Measurements from ENCODE around the gene RFK. TPM values are rescaled to one million over a fixed set of nuclear protein-coding genes. Genes with fewer than 3 reads are reported as not detected.
A peak's percentile ranks its signal among the peaks of the same experiment; 100 is the strongest.
"Not testable (repeated sequence)": the region's sequence is repeated elsewhere in the genome, so short reads cannot be mapped to it uniquely, and the experiment has no call there.

Gene RFK
- total RNA-seq, 3 donors from 2014 or later, result 12.2 to 26.2 (median 23.9) TPM

DNA sequence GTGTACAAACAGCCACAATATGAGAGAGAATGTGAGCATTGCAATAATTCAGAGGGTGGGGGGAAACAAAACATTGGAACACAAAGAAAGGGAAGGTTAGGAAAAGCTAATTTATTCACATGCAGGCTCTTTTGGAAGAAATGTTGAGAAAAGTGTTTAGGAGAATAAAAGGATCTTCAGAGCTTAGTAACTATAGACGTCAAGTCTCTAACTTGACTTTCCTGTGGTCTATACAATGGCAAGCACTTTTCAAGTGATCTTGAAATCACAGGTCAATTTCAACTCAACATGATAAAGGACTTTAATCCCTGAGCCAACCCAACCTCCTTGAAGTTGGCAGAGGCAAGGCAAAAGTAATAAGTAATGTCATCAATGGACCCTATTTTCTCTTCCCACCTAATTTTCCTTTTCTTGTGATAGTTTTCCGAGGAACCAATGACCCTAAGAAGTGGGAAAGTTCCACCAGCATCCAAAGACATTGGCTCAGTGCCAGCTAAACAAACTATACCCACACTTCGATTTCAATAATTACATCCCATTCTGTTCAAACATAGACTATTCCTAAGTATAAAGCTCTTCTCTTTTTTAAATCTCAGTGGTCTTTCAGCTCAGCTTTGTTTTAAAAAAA lies 23.7 kb downstream of the RFK start:
- no peaks in the 10 kb centered on the region for H3K36me3 ChIP-seq
- no peaks in the 10 kb centered on the region for H3K27me3 ChIP-seq
- no peak overlapping the region for H3K4me3 ChIP-seq
- no peak for TF ChIP-seq POLR2A (IDR thresholded peaks at IDR 0.05)
- no peak for TF ChIP-seq POLR2AphosphoS5 (IDR thresholded peaks at IDR 0.05)
- TF ChIP-seq, protein P1, sequence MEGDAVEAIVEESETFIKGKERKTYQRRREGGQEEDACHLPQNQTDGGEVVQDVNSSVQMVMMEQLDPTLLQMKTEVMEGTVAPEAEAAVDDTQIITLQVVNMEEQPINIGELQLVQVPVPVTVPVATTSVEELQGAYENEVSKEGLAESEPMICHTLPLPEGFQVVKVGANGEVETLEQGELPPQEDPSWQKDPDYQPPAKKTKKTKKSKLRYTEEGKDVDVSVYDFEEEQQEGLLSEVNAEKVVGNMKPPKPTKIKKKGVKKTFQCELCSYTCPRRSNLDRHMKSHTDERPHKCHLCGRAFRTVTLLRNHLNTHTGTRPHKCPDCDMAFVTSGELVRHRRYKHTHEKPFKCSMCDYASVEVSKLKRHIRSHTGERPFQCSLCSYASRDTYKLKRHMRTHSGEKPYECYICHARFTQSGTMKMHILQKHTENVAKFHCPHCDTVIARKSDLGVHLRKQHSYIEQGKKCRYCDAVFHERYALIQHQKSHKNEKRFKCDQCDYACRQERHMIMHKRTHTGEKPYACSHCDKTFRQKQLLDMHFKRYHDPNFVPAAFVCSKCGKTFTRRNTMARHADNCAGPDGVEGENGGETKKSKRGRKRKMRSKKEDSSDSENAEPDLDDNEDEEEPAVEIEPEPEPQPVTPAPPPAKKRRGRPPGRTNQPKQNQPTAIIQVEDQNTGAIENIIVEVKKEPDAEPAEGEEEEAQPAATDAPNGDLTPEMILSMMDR (IDR thresholded peaks at IDR 0.05), result no peak
- H3K4me1 ChIP-seq, result peaks cover 0 to 10% of the 10 kb centered on the region in 2 donors
- intact Hi-C loops (cut with DNase I; ENCODE audit: low total_unique reads), result loop anchor here (10.0 kb wide), 1 partner anchor 474 kb away; no protein-coding TSS in a partner anchor
- H3K9me3 ChIP-seq, result no peaks in the 10 kb centered on the region
- no peak overlapping the region for H3K27ac ChIP-seq
- no peak for DNase-seq (ENCODE audit: low spot score in 2 of 2)

DNA sequence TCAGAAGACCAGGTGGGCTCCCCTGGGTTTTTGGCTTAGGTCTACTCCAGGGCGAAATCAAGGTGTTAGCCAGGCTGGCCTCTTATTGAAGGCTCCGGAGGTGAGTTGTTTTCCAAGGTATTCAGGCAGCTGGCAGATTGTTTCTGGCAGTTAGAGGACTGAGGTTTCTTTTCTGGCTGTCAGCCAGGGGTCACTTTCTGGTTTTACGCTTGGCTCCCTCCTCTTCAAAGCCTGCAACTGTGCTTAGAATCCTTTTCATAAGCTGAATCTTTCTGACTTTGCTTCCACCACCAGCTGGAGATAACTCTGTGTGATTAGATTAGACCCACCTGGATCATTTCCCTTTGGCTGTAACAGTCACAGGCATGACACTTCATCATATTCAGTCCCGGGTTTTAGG lies 24.6 kb downstream of the RFK start:
- DNase-seq (ENCODE audit: low spot score in 2 of 2), result peak in 1 of 2 donors; percentile 51
- no peak overlapping the region for H3K4me3 ChIP-seq
- TF ChIP-seq, protein P1 (IDR thresholded peaks at IDR 0.05), result no peak
- TF ChIP-seq POLR2A (IDR thresholded peaks at IDR 0.05) (no peak), POLR2AphosphoS5 (IDR thresholded peaks at IDR 0.05) (no peak)
- peaks cover 0 to 10% of the 10 kb centered on the region in 2 donors for H3K4me1 ChIP-seq
- no peaks in the 10 kb centered on the region for H3K36me3 ChIP-seq
- H3K27me3 ChIP-seq, result no peaks in the 10 kb centered on the region
- peak overlapping the region in 1 of 2 donors; percentile 17 for H3K27ac ChIP-seq
- H3K9me3 ChIP-seq, result no peaks in the 10 kb centered on the region
- intact Hi-C loops (cut with DNase I; ENCODE audit: low total_unique reads), result no loop called here

DNA sequence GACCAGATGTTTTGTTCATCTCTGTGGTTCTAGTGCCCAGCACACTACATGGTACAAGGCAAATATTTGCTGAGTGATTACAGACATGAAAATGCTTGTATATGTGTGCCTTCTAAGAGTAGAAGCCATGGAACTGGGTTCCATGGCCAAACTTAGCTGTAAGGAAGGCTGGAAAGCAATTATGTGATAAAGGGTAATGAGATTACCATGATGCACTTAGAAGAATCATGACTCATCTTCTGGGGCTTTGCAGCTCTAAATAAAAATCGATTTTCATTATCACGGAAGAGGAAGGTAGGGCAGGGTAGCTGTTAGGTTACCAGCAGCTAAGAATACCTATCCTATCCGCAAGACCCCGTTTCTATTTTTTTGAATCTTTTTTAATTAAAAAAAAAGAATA lies 28.0 kb downstream of the RFK start:
- TF ChIP-seq POLR2A (IDR thresholded peaks at IDR 0.05) (no peak), POLR2AphosphoS5 (IDR thresholded peaks at IDR 0.05) (no peak)
- TF ChIP-seq, protein P1 (IDR thresholded peaks at IDR 0.05), result no peak
- no peak for DNase-seq (ENCODE audit: low spot score in 2 of 2)
- Histone ChIP-seq H3K4me3 (no peak overlapping the region), H3K9me3 (no peaks in the 10 kb centered on the region), H3K4me1 (no peaks in the 10 kb centered on the region), H3K27me3 (no peaks in the 10 kb centered on the region), H3K27ac (no peak overlapping the region), H3K36me3 (no peaks in the 10 kb centered on the region)
- intact Hi-C loops (cut with DNase I; ENCODE audit: low total_unique reads), result no loop called here

DNA sequence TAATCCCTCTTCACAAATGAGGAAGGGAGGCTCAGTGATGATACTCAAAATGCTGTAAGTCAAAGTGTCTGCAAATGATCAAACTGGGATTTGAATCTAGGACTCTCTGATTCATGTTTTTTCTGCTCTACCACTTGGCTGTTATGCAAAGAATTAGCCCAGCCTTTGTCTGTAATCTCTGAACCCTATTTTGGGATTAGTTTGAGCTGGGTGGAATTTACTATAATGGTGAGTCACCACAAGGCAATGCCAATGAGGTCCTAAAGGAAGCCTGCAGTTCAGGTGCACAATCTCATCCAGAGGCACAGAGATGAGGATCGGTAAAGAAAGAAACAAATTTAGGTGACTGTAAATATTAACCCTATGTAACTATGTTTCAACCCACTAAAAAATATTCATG lies 29.2 kb downstream of the RFK start:
- H3K27ac ChIP-seq, result no peak overlapping the region
- no peak overlapping the region for H3K4me3 ChIP-seq
- no peaks in the 10 kb centered on the region for H3K36me3 ChIP-seq
- TF ChIP-seq POLR2AphosphoS5 (IDR thresholded peaks at IDR 0.05) (no peak), POLR2A (IDR thresholded peaks at IDR 0.05) (no peak)
- TF ChIP-seq, protein P1 (IDR thresholded peaks at IDR 0.05), result no peak
- DNase-seq (ENCODE audit: low spot score in 2 of 2), result no peak
- H3K9me3 ChIP-seq, result no peaks in the 10 kb centered on the region
- no peaks in the 10 kb centered on the region for H3K27me3 ChIP-seq
- intact Hi-C loops (cut with DNase I; ENCODE audit: low total_unique reads), result no loop called here
- no peaks in the 10 kb centered on the region for H3K4me1 ChIP-seq

DNA sequence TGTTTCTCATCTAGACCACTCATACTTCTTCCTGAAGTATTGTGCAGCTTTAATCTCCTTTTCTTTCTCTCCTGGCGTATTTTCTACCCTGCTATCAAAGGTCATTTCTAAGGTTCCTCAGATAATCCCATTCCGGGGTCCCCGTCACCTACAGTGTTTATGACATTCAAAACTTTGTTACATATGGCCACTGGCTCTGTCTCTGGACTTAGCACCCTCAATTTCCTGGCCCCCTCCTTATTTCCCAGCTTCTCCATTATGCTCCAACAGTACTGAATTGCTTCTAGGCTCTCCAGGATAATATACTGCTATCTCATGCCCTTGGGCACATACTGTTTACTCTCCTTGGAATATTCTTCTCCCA lies 31.2 kb downstream of the RFK start:
- H3K36me3 ChIP-seq, result no peaks in the 10 kb centered on the region
- no peak for TF ChIP-seq POLR2AphosphoS5 (IDR thresholded peaks at IDR 0.05)
- TF ChIP-seq POLR2A (IDR thresholded peaks at IDR 0.05), result no peak
- TF ChIP-seq, protein P1 (IDR thresholded peaks at IDR 0.05), result no peak
- no peak overlapping the region for H3K4me3 ChIP-seq
- no peaks in the 10 kb centered on the region for H3K4me1 ChIP-seq
- no peaks in the 10 kb centered on the region for H3K9me3 ChIP-seq
- no peak for DNase-seq (ENCODE audit: low spot score in 2 of 2)
- intact Hi-C loops (cut with DNase I; ENCODE audit: low total_unique reads), result no loop called here
- H3K27me3 ChIP-seq, result no peaks in the 10 kb centered on the region
- H3K27ac ChIP-seq, result no peak overlapping the region

DNA sequence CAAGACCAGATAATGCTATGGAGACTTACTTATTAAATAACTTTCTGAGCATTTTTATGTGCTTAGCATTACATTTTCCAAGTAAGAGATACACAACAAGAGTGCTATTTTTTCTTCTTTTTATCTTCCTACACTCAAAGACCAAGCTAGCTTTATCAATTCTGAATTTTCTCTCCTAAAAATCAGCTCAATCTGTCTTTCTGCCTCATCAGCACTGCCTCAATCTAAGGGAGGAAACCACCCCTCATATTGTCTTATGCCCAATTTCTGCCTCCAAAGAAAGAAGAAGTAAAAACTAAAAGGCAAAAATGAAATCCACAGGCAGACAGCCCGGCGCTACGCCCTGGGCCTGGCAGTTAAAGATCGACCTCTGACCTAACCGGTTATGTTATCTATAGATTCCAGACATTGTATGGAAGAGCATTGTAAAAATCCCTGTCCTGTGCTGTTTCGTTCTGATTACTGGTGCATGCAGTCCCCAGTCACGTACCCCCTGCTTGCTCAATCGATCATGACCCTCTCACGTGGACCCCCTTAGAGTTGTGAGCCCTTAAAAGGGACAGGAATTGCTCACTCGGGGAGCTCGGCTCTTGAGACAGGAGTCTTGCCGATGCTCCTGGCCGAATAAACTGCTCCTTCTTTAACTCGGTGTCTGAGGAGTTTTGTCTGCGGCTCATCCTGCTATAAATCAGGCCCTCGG lies 31.7 kb downstream of the RFK start:
- H3K27ac ChIP-seq; H3K36me3 ChIP-seq; DNase-seq (ENCODE audit: low spot score in 2 of 2); H3K27me3 ChIP-seq; H3K9me3 ChIP-seq; intact Hi-C loops (cut with DNase I; ENCODE audit: low total_unique reads); H3K4me3 ChIP-seq; H3K4me1 ChIP-seq: not testable (repeated sequence)
